ENCODE data around the gene GAST.

The GAST gene

DNA sequence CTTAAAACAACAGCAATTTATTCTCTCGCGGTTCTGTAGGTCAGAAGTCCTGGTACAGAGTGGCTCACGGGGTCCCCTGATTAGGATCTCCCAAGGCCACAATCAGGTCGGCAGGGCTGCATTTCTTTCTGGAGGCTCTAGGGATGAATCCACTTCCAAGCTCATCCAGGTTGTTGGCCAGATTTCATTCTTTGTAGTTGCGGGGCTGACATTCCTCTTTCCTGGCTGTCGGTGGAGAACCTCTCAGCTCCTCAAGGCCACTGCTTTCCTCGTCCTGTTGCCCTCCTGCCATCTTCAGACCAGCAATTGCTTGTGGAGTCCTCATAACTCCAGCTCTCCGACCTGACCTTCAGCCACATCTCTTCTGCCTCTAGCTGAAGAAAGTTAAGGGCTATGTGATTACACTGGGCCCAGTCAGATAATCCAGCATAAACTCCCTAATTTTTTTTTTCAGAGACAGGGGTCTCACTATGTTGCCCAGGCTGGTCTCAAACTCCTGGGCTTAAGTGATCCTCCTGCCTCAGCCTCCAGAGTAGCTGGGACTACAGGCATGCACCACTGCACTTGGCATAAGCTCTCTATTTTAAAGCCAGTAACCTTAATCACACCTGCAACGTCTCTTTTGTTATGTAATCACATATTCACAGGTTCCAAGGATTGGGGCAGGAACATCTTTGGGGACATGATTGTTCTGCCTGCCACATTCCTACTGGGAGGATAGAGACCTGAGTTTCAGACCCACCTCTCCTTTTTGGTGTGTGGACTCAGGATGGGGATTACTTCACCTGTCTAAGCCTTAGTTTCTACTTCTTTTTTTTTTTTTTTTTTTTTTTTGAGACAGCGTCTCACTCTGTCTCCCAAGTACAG is 4.1 kb upstream of the GAST start:
- DNase-seq (ENCODE audit: low read depth, low spot score) = no peak

DNA sequence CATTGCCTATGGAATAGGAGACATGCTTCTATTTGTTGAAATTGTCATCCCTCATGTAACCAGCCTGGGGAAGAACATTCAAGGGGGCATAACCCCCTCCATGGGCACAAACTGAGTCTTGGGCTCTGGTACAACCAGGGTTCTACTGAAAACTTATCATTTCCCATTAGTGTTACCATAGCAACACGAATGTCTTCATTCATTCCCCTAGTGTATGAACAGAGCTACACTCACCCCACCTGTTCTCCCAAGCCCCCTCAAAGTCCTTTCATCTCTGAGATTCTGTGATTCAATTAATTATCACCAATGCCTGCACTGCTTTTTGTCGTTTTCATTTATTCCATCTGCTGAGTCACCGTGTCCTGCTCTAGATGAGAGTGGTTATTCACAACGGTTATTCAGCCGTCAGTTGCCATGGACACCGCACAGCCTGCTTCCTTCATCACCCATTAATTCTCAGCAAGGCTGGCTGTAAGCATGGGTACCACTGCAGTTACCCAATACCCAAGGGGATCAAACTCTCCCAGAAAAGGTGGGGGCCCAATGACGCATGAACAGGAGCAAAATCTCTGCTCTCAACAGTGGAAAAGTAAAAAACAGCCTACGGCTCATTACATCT is 1.6 kb upstream of the GAST start:
- DNase-seq (ENCODE audit: low read depth, low spot score) = no peak

DNA sequence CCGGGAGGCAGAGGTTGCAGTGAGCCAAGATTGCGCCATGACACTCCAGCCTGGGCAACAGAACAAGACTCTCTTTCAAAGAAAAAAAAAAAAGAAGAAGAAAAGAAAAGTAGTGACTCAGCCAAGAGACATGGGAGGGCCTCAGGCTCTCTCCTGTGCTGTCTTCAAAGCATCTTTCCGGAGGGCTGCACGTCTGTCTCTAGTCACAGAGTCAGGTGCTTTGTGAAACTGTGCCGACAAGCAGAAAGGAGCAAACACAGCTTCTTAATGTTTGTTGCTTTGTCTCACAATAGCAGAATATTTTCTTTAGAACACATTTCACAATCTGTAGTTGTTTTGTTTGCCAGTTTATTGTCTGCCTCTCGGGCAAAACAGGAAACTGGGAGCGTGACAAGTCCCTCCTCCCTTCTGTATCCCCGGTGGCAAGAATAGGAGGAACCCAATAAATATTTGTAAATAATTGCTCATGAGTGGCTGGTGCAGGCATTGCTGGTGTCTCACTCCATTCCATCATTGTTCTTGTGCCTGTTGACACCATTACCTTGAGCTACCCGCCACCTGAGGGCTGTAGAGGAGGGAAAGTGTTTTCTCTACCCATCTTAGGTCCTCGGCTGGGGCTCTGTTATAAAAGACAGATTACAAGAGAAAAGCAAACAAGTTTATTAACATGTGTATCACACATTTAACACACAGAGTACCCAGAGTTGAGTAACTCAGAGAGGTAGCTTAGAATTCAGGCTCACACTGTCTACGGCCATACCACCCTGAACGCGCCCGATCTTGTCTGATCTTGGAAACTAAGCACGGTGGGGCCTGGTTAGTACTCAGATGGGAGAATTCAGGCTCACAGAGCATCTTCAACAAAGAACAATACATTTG is 5.5 kb downstream of the GAST start:
- DNase-seq (ENCODE audit: low read depth, low spot score) = no peak

DNA sequence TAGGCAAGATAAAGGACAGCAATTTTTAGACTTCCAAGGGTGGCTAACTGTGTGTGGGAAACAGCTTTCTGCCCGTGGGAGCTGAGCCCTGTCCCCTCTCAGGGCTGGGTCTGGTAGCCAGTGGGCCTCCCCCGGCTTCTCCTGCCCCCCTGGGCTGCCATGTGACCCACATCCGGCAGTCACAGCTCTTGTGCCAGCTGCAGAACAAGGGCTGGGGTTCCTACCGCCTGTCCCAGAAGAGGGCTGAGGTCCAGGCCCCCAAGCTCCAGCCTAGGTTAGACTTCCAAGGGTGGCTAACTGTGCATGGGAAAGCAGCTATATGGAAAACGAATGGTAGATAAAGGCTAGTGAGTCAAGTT is 6.1 kb downstream of the GAST start:
- DNase-seq (ENCODE audit: low read depth, low spot score) = no peak

DNA sequence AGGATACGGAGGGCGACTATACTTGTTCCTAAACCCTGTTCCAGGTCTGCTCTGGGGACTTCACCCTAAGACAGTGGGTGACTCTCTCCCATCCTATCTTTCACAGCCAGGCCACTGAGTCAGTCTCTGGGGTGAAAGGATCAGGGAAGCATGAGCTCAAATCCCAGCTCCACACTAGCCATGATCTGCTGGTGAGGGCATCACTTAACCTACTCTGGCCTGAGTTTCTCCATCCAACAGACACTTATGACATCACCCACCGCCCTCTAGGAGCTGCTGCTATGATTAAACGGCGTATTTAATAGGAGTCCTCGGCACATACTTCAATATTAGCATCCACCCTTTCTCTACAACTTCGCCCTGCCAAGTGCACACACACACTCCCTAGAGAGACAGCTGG is 10.1 kb downstream of the GAST start:
- DNase-seq (ENCODE audit: low read depth, low spot score) = no peak

DNA sequence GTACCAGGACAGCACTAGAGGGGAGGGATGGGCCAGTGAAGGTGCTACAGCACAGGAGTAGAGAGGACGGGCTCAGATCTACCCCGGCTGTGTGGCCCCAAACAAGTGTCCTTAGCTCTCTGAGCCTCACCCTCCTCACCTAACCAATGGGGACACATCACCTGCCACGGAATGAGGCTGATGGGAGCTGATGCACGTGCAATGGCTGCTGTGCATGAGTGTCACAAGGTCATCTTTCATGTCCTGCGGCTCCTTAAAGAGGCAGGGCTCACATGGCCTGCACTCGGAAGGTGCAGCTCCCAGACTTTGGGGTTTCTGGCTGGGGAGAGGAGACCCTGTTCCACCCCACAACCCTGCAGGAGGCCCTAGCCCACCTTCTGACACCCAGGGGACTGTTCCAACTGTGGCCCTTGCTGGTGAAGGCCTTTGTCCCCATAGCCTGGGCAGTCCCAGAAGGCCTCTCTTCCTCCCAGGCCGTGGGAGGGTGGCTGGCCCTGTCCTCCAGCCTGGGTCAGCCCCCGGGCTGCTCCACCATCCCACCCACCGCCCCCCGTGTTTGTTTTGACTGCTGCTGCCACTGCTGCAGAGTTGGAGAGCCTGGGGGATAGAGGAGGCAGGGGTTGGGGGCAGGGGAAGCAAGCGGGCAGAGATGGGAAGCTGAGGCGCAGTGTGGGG is 11.8 kb downstream of the GAST start:
- no peak for DNase-seq (ENCODE audit: low read depth, low spot score)

DNA sequence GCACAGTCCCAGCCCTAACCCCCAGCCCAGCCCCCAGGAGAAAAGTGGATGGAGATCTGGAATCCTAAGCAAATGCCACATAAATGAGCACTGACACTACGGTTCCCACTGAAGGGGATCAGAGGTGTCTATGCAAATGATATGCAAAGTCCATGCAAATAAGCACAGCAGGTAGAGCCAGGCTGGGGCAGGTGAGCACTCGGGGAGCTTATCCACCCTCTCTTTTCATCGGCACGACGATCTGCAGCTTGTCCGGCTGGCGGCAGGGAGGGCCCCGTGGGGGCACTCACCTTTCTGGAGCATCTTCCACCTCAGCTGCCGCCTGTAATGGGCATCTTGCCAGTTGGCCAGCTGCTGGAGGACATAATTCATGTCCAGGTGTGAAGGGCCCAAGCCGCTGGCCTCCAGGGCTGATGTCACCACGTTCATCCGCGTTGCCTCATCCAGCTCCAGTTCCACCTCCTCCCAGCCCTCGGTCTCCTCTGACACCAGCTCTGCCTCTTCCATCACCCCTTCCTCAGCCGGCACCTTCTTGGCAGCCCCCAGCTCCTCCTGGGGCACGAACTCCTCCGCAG is 12.4 kb downstream of the GAST start:
- DNase-seq (ENCODE audit: low read depth, low spot score) = no peak

DNA sequence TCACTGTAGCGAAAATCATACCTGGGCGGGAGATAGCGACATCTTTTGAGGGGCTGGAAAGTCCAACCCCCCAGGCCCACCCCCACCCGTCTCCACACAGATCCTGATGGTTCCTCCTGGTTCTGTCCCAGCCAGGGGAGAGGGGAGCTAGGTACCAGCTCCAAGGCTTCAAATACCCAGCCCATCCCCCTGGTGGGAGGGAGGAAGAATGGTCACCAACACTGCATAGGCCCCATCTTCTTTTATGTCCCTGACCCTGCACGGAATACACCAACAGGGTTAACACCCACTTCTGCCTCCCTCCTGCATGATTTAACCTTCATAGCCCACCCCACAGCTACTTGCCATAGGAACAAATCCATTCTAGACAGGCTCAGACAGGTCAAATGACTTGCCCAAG is 13.0 kb downstream of the GAST start:
- no peak for DNase-seq (ENCODE audit: low read depth, low spot score)

DNA sequence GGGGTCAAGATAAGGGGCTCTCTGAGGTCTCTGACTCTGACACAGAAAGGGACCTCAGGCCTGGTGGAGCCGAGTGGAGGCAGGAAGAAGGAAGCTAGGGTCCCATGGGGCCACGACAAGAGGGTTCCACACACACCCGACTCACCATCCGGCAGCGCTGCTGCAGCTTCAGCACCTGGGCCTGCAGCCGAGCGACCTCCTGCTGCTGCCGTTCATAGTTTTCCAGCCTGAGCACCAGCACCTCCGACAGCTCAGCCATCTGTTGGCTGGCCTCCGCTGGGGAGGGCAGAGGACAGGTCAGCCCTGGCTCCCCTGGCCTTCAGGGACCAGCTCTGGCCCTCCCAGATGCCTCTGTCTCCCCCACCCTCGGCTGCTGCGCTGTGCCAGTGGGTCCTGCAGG is 15.9 kb downstream of the GAST start:
- no peak for DNase-seq (ENCODE audit: low read depth, low spot score)

DNA sequence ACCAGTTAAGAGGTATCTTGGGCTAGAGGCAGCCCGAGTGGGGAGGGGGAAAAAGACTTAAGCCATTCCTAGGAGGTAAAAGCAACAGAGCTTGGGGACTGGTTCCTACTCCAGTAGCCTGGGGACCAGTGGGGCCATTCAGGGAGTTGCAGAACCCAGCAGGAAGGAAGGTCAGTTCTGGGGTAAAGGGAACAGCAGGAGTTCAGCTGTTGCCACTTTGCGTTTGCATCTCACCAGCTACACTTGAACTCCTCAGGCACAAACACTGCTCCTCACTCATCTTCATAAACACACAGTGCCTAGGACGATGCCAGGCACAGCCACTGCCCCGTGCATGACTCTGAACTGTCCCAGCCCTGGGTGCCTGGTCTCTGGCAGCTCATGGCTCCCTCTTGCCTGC is 18.3 kb downstream of the GAST start:
- no peak for DNase-seq (ENCODE audit: low read depth, low spot score)

DNA sequence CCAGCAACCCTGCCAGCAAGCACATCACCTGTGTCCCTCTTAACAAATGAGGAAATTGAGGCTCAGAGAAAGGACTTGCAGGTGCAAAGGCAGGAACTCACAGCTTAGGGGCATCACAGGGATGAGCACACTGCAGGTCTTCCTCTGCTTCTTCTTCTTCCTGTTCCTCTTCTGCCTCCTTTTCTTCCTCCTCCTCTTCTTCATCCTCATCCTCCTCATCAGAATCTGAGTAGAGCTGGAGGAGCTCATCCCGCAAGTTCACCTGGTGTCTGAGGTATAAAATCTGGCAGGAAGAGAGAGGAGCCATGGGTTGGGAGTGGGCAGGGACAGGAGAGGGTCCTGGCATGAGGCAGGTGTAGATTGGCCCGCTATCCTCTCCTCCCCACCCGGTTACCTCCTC is 19.7 kb downstream of the GAST start:
- no peak for DNase-seq (ENCODE audit: low read depth, low spot score)

DNA sequence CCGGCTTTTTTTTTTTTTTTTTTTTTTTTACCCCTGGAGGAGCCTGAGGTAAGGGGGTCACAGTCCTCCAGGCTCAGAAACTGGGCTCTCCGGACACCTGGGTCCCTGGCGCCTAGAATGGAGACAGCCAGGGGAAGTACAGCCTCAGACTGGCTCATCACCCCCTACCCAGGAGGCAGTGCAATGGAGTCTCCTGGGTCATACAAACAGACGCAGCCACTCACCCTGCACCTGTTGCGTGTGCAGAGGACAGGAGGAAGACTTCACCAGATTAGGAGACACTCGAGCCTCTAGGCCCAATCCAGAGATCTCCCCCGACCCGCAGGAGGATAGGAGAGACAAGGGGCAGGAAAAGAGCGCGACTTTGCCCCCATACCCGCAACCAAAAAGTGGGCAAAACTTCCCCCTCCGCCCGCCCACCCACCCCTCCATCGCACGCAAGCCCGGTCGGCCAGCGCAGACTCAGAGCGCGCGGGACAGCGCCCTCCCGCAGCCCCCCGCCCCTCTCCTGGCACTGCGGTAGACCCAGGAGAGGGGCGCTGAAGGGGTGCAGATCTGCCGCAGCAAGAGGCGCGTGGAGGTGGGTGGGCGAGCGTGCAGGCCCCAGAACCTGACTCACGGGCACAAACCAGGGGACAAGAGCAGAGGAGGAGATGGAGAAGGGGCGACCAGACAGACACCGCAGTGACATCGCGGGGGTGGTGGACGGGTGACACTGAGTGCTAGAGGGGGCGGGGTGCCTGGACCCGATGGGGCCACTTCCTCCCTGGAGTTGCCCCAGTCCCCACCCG is 21.4 kb downstream of the GAST start:
- DNase-seq (ENCODE audit: low read depth, low spot score) = no peak

DNA sequence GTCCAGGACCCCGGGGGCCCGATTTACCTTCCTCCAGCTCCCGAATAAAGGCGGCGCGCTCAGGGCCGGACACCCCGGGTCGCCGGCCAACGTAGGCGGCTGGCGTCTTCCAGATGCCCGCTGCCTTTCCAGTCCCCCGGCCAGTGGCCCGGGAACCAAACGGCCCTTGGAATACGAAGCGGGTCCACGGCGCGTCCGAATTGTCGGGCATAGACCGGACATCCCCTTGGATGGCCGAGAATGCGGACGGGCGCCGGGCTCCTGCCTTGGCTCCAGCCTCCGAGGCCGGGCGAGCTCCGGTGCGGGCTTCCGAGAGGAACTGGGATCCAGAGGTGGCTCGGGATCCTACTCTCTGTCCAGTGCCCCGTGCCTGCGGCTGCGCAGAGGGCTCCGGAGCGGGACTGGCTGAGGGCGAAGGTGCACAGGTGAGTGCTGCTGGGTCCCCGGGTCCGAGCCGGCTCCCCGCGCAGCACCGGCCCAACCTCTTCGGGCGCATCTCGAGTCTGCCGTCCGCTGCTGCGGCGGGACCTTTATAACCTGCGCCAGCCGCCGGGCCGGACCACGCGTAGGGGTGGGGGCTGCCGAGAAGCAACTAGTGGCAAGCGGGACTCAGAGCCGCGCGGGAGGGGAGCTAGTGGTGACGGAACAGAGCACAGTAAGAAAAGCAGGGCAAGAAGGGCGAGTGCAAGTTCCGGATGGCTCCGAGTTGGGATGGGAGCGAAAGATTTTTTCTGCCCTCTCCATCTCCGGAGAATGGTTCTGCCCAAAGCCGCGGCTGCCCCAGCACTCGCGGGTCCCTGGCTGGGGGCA is 22.2 kb downstream of the GAST start, which contains the start of gene HAP1:
HAP1 (minus strand) TSS at position 505 of the 810 bp plus-strand sequence; CDS start at position 496, 9 bp downstream.
- no peak for DNase-seq (ENCODE audit: low read depth, low spot score)

DNA sequence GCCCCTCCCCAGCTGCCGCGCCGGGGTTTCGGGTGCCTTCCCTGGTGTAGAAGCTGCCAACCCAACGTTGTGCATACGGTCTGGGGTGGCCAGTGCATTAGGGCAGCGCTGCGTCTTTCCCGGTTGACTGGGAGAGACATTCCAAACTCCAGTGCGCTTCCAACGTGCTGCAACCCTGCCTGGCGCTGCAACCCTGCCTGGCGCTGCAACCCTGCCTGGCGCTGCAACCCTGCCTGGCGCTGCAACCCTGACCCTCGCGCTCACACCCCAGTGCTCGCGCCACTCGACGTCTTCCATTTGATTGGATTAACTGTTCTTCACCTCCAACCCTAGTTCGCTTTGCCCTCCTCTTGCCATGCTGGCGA is 22.8 kb downstream of the GAST start:
- no peak for DNase-seq (ENCODE audit: low read depth, low spot score)

DNA sequence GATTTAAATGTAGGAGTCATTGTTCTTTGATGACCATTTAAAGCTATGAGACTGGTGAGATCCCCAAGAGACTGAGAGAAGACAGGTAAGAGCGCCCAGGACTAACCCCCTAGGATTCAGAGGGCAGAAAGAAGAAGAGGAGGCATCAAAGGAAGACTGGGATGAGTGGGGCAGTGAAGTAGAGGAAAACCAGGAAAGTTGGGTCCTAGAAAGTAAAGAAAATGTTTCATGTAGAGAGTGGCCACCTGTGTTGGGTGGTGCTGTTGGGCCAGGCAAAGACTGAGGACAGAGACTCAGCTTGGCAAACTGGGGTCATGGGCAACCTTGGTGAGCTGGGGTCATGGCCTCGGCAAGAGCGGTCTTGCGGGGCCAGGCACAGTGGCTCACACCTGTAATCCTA is 23.6 kb downstream of the GAST start:
- no peak for DNase-seq (ENCODE audit: low read depth, low spot score)

DNA sequence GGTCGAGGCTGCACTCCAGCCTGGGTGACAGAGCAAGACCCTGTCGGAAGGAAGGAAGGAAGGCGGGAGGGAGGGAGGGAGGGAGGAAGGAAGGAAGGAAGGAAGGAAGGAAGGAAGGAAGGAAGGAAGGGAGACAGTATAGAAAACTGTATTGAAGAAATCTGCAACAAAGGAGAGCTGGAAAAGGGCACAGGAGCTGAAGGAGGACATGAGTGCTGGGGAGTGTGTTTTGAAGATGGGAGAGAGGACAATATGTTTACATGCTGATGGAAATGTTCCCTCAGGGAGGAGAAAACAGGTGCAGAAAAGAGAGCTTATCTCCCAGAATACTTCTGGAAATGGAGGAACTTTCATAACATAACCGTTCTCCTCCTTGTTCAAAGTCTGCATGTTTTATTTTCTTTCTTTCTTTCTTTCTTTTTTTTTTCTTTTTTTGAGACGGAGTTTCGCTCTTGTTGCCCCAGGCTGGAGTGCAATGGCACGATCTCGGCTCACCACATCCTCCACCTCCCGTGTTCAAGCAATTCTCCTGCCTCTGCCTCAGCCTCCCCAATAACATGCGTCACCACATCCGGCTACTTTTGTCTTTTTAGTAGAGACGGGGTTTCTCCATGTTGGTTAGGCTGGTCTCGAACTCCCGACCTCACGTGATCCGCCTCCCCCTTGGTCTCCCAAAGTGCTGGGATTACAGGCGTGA is 25.0 kb downstream of the GAST start:
- DNase-seq (ENCODE audit: low read depth, low spot score) = no peak

DNA sequence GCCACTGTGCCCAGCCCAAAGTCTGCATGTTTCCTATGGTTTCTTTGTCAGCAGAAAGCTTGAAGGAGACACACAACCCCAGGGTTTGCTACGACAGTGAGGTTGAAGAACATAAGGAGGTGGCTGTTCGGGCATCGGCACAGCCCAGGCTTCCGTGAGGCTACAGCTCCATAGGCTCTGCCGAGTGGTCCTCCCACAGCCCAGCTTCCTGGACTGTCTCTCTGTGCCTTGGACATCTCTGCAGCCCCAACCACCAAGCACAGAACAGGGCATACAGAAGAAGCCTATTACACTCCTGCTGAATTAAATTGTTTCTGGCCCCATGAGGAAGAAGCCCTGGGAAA is 25.5 kb downstream of the GAST start:
- no peak for DNase-seq (ENCODE audit: low read depth, low spot score)

DNA sequence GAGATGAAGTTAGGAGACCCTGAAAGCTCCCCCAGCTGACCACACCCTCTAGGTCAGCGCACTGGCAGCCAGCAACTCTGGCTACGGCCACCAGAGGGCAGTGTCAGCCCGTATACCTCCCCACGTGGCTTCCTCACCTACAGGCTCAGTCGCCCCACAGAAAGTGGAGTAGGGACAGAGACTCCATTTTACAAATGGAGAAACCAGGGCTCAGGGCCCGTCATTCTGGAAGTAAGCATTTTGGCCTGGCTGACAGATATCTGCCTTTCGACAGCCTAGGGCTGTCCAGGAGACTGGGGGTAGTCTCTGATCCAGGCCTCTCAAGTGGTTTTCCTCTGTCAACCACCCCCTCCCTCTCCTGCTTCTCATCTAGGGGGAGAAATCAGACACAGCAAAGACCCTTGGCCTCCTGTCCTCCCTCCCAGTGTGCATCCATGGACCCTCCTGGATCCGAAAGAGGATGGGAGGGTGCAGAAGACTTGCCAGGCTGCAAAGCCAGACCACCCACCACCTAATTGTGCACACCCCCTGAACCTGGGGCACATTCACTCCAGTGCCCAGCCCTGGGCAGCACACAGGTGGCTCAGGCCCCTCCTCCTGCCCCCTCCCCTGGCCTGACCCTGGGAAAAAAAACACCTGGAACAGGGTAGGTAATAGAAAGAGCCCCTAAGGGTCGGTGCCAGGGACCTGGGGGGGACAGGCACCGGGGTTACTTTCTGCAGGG is 26.1 kb downstream of the GAST start:
- DNase-seq (ENCODE audit: low read depth, low spot score) = peak; percentile 43

DNA sequence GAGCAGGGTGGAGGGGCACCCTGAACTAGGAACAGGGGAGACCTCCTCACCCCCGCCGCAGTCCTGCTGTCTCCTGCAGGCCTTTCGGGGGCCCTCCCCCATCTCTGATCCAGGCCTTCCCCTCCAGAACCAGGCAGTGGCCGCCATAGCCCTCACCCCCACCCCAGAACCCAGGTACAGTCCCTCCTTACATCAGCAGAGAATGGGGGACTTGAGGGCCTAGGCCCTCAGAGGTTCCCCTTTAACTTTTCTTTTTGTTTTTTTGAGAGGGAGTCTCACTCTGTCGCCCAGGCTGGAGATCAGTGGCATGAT is 26.6 kb downstream of the GAST start:
- DNase-seq (ENCODE audit: low read depth, low spot score) = no peak
